Measurements from ENCODE around the gene KCNK3.

KCNK3 gene

GRCh38 chr2:26780203-26780760 lies 87.8 kb downstream of the KCNK3 start:
- no peak overlapping the region for H3K27ac ChIP-seq
- TF ChIP-seq ZFX (IDR thresholded peaks at IDR 0.05; ENCODE audit: borderline replicate concordance) = no peak
- TF ChIP-seq CTCF (IDR thresholded peaks at IDR 0.05) = no peak
